LNCAP (cell line): ENCODE measurements around the gene SMIM5.

Experiments used
- CTCF ChIP-seq: fragments of 450-650 bp; IDR thresholded peaks from 2 replicates; pipeline ENCODE4 v1.5.1; 2017; ENCODE audit warnings: mild to moderate bottlenecking

SMIM5 gene

GRCh38 chr17:75684249-75684648, 51.0 kb downstream of the SMIM5 start:
- TF ChIP-seq CTCF = no peak

- TF ChIP-seq CTCF = no peak
Measured at GRCh38 chr17:75684924-75685323, 51.7 kb downstream of the SMIM5 start.

GRCh38 chr17:75685499-75685898, 52.3 kb downstream of the SMIM5 start:
- no peak for TF ChIP-seq CTCF

GRCh38 chr17:75688209-75688825, 55.1 kb downstream of the SMIM5 start:
- no peak for TF ChIP-seq CTCF

- no peak for TF ChIP-seq CTCF
Measured at GRCh38 chr17:75689441-75689873, 56.2 kb downstream of the SMIM5 start.
